Mucosa of stomach (tissue), 1 donor: Measurements from ENCODE around the gene AGPAT4.

Experiments
- H3K27me3 ChIP-seq: one replicate; pipeline ENCODE4 v1.7.0; 2013; ENCODE audit warnings: mild to moderate bottlenecking, low read length; ENCODE audit not compliant: control insufficient read depth, insufficient read depth
- H3K36me3 ChIP-seq: one replicate; pipeline ENCODE4 v1.7.0; 2013; ENCODE audit warnings: low read length; ENCODE audit not compliant: control insufficient read depth, insufficient read depth
- H3K4me1 ChIP-seq: one replicate; pipeline ENCODE4 v1.7.0; 2013; ENCODE audit warnings: mild to moderate bottlenecking, low read length; ENCODE audit not compliant: control insufficient read depth, insufficient read depth
- H3K4me3 ChIP-seq: one replicate; pipeline ENCODE4 v1.7.0; 2013; ENCODE audit warnings: low read length
- H3K9ac ChIP-seq: one replicate; pipeline ENCODE4 v1.7.0; 2013; ENCODE audit warnings: mild to moderate bottlenecking, low read length, moderate library complexity
- H3K9me3 ChIP-seq: one replicate; pipeline ENCODE4 v1.7.0; 2013; ENCODE audit warnings: mild to moderate bottlenecking, low read length, moderate library complexity; ENCODE audit not compliant: control insufficient read depth
- donor health status: Pancreatic carcinoma.

AGPAT4 gene

DNA sequence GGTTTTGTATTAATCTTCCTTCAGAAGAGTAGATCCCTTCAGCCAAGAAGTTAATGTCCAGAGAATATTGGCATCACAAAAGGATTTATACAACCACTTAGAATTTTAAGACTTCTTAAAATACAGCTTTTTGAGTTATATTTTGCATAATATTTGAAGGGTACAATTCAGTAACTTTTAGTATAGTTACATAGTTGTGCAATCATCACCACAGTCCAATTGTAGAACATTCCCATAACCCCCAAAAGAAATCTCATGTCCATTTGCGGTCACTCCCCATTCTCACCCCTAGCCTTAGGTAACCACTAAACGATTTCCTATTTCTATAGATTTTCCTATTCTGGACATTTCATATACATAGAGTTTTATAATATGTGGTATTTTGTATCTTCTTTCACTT lies 155.9 kb downstream of the AGPAT4 start:
- Histone ChIP-seq H3K27me3 (no peaks in the 10 kb centered on the region), H3K36me3 (no peaks in the 10 kb centered on the region), H3K9me3 (no peaks in the 10 kb centered on the region), H3K4me3 (no peak overlapping the region), H3K4me1 (no peaks in the 10 kb centered on the region), H3K9ac (no peak overlapping the region)

DNA sequence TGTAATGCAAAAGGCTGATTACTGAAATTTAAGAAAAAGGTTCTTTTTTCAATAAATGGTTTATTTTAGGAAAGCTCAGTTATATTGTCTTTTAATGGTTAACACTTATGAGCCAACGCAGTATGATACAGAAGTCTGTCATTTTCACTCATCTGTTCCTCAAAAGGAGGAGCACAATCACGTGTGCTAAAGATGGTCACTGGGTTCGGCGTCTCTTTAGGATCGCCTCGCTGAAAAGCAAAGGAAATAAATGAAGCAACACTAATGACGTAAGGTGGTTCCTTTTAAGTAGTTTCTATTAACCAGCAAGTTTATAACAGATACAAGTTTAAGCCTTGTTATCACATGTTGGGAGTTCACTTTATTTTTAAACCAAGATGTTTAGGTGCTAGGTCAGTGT lies 156.6 kb downstream of the AGPAT4 start:
- H3K4me3 ChIP-seq: no peak overlapping the region

DNA sequence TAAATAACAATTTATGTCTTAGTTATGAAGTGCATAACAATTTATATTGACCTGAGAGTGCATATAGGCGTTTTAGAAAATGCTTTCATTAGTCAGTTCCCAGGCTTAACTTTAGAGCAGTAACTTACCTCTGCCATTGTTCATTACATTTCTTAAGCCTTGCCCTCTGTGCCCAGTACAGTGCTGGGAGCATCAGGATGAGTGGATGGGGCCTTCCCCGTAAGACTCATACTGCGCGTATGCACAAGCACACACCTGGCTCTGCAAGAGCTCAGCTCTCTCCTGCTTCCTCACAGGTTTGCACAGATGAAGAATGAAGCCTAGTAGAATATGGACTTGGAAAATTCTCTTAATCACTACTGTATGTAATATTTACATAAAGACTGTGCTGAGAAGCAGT lies 157.3 kb downstream of the AGPAT4 start:
- Histone ChIP-seq H3K9me3 (no peaks in the 10 kb centered on the region), H3K36me3 (no peaks in the 10 kb centered on the region), H3K4me1 (no peaks in the 10 kb centered on the region), H3K4me3 (no peak overlapping the region), H3K9ac (no peak overlapping the region), H3K27me3 (no peaks in the 10 kb centered on the region)

More for the DNA sequence above, 156.6 kb downstream of the AGPAT4 start:
- Histone ChIP-seq H3K27me3 (no peaks in the 10 kb centered on the region), H3K4me1 (no peaks in the 10 kb centered on the region), H3K9ac (no peak overlapping the region), H3K36me3 (no peaks in the 10 kb centered on the region), H3K9me3 (no peaks in the 10 kb centered on the region)

- no peaks in the 10 kb centered on the region for H3K27me3 ChIP-seq
- no peak overlapping the region for H3K4me3 ChIP-seq
- H3K36me3 ChIP-seq: no peaks in the 10 kb centered on the region
- H3K9me3 ChIP-seq: no peaks in the 10 kb centered on the region
- H3K9ac ChIP-seq: no peak overlapping the region
- H3K4me1 ChIP-seq: no peaks in the 10 kb centered on the region
These were observed 158.4 kb downstream of the AGPAT4 start for GRCh38 chr6:161115468-161115867.

- Histone ChIP-seq H3K9ac (no peak overlapping the region), H3K27me3 (no peaks in the 10 kb centered on the region), H3K36me3 (no peaks in the 10 kb centered on the region), H3K4me3 (no peak overlapping the region), H3K9me3 (no peaks in the 10 kb centered on the region), H3K4me1 (no peaks in the 10 kb centered on the region)
These were observed 162.6 kb downstream of the AGPAT4 start for GRCh38 chr6:161111261-161111660.

DNA sequence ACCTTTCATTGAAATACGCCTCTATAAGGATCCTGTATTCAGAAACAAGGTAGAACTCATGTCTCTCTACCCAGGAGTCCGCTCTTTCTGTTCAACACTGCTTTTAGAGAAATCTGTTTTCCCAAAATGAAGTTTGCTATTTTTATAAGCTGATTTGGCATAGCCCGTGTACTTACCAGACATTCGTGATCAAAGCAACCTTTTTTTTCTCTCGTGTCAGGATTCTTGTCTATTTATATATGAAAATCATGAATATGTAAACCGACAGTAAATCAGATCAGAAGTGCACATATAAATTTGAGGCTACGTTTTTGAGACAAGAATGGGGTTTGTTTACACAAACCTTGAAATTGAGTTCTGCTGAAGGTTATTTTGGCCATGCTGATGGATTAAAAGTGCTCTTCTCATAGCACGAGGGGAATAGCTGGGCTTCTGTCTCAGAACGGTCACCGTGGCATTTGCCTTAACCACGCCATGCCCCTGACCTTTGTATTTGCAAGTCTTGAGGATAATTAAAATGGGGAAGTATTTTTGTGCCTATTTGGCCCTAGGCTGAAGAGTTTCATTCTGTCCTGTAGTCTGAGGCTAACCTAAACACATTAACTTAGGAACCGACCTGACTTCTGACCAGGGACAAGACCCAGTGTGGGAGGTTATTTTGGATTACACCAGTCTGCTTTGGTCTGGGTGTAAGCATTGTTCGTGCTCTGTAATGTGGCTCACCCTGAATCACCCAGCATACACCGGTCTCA lies 163.7 kb downstream of the AGPAT4 start:
- H3K9ac ChIP-seq: no peak overlapping the region
- H3K9me3 ChIP-seq: no peaks in the 10 kb centered on the region
- H3K4me1 ChIP-seq: no peaks in the 10 kb centered on the region
- H3K27me3 ChIP-seq: no peaks in the 10 kb centered on the region
- no peaks in the 10 kb centered on the region for H3K36me3 ChIP-seq
- H3K4me3 ChIP-seq: no peak overlapping the region

DNA sequence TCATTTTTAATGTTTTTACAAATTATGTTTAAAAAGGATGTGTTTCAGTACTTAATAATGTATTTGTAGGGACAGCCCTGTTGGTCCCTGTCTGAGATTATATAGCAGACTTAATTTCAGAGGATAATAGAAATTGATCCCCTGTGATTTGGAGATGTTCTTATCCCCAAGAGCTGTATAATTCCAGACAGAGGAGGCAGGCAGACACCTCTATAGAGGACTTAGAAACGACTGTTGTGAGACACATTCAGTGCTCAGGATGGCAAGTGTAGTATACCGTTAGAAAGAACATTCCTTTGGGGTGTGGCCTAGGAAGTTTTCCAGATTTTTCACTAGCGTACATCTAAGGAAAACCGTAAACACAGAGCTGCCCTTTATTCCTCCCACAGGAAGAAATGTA lies 164.5 kb downstream of the AGPAT4 start:
- no peaks in the 10 kb centered on the region for H3K4me1 ChIP-seq
- no peak overlapping the region for H3K9ac ChIP-seq
- H3K4me3 ChIP-seq: no peak overlapping the region
- H3K9me3 ChIP-seq: no peaks in the 10 kb centered on the region
- no peaks in the 10 kb centered on the region for H3K27me3 ChIP-seq
- H3K36me3 ChIP-seq: no peaks in the 10 kb centered on the region

GRCh38 chr6:161108916-161109315 lies 164.9 kb downstream of the AGPAT4 start:
- Histone ChIP-seq H3K4me1 (no peaks in the 10 kb centered on the region), H3K9ac (no peak overlapping the region), H3K9me3 (no peaks in the 10 kb centered on the region), H3K4me3 (no peak overlapping the region), H3K36me3 (no peaks in the 10 kb centered on the region), H3K27me3 (no peaks in the 10 kb centered on the region)

DNA sequence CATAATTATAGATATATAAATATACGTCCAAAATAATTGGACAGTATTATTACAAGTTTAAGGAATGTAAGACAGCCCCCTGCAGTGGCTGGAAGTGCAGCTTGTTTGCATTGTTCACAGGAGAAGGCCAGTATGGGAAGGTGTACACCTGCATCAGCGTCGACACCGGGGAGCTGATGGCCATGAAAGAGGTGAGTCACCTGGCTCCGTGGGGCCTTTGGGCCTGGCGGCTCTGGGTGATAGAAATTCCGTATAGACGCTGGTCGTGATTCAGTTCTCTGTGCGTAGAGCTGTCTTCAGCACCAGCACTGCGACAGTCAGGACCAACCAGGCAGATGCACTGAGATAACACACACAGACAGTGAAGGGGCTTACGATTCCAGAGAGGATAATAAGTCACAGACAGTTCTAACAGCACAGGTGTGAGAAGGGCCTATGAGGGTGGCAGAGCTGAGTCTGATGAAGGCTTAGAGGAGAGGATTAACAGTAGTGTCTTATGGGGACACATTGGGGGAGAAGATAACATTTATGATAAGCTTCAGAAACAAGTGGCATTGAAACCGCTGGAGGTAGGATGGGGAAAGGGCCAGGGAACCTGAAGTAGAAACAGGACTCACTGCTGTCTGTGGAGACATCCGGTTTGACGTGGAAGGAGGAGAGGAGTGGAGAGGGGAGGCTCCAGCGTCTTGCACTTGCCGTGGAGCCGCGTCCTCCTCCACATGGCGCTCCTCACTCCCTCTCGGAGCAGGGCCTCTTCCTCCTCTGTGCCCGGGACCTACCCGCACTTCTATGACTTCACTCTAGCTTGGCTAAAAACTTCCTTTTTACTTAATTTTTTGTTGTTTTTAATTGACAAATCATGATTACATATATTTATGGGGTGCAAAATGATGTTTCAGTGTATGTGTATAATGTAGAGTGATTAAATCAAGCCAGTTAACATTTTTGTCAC lies 165.8 kb downstream of the AGPAT4 start:
- Histone ChIP-seq H3K36me3 (no peaks in the 10 kb centered on the region), H3K27me3 (no peaks in the 10 kb centered on the region), H3K9me3 (no peaks in the 10 kb centered on the region), H3K4me1 (no peaks in the 10 kb centered on the region), H3K4me3 (no peak overlapping the region), H3K9ac (no peak overlapping the region)

DNA sequence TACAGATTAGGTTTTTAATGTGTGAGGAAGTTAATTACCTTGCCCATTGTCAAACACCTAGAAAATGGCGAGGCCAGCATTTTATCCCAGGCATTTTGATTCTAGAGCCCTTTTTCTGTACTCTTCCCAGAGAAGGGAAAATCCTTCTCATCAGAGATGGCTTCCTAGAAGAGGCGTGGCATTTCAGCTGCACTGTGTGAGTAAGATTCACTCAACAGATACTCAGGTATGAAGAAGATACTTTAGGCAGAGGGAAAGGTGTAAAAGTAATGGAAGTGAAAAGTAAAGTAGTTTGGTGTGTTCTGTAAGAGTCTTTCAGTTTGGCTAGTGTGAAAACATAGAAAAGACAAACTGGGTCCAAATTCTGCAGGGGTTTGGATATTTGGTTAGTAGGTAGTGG lies 168.5 kb downstream of the AGPAT4 start:
- no peak overlapping the region for H3K9ac ChIP-seq
- H3K4me3 ChIP-seq: no peak overlapping the region
- H3K27me3 ChIP-seq: no peaks in the 10 kb centered on the region
- H3K36me3 ChIP-seq: no peaks in the 10 kb centered on the region
- H3K9me3 ChIP-seq: no peaks in the 10 kb centered on the region
- H3K4me1 ChIP-seq: no peaks in the 10 kb centered on the region

DNA sequence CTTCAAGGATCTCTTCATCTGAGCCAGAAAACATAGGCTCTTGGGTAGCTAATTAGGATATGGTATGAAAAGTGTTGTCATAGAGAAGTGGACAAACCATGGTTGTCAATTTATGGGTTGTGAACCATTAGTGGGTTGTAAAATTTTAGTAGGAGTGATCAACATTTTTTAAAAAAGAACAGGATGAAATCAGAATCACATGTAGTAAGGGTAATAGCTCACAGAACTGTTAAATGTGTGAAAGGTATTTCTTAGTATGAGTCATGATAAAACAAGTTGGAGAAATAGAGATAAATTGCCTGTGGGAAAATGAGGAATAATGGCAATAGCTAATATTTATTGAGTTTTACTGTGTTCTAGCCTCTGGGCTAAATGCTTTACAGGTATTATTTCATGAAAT lies 168.9 kb downstream of the AGPAT4 start:
- Histone ChIP-seq H3K36me3 (no peaks in the 10 kb centered on the region), H3K9ac (no peak overlapping the region), H3K4me3 (no peak overlapping the region), H3K9me3 (no peaks in the 10 kb centered on the region), H3K27me3 (no peaks in the 10 kb centered on the region), H3K4me1 (no peaks in the 10 kb centered on the region)

DNA sequence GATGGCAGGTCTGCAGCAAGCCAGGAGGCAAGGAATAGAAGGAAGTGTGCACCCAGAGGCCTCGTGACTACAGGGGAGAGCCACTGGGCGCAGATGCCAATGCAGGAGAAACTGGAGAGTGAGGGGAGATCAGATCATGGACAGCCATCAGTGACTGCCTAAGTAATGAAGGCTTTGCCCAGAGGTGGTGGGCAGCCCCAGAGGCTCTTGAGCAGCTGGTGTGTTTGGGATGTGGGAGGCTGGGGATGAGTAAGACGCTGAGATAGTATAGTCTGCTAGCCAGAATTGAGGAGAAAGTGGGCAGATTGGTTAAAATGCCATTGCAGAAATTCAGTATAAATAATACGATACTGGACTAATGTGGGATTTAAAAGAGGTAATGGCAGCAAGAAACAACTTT lies 170.4 kb downstream of the AGPAT4 start:
- Histone ChIP-seq H3K4me1 (no peaks in the 10 kb centered on the region), H3K9me3 (no peaks in the 10 kb centered on the region), H3K4me3 (no peak overlapping the region), H3K27me3 (no peaks in the 10 kb centered on the region), H3K9ac (no peak overlapping the region), H3K36me3 (no peaks in the 10 kb centered on the region)
